WTC11 (cell line): ENCODE results near the gene ARHGAP15. TPM values are rescaled to one million over a fixed set of nuclear protein-coding genes. Genes with fewer than 3 reads are reported as not detected.
A peak's percentile ranks its signal among the peaks of the same experiment; 100 is the strongest.

Experiments used
- ATAC-seq: fragments of 200-7000 bp; cut with Tn5 transposase; 2 replicates; pipeline ENCODE4 v1.10.0; 2021; ENCODE audit warnings: mild to moderate bottlenecking, moderate library complexity
- CTCF ChIA-PET: fragments of 300-600 bp; sonication (Branson Sonifier 250); formaldehyde crosslinking; loops from one replicate; lab custom pipeline; 2021; ENCODE audit warnings: antibody characterized with exemption; lab: Charles Lee
- POLR2A ChIA-PET: fragments of 350-600 bp; sonication (Branson Sonifier 250); formaldehyde crosslinking; loops from one replicate; lab custom pipeline; 2021; ENCODE audit warnings: antibody characterized with exemption; lab: Charles Lee
- DNase-seq: peaks from one replicate; pipeline ENCODE4 v3.0.0; 2021; ENCODE audit warnings: low spot score
- H3K27ac Mint-ChIP-seq: 2 replicates; pipeline ENCODE4 v1.8.0; 2021; ENCODE audit warnings: mixed read lengths
- H3K27me3 Mint-ChIP-seq: 2 replicates; pipeline ENCODE4 v1.8.0; 2021; ENCODE audit warnings: low read depth, mild to moderate bottlenecking, moderate library complexity, mixed read lengths
- H3K36me3 Mint-ChIP-seq: 2 replicates; pipeline ENCODE4 v1.8.0; 2021; ENCODE audit warnings: mixed read lengths
- H3K4me1 Mint-ChIP-seq: 2 replicates; pipeline ENCODE4 v1.8.0; 2022; ENCODE audit warnings: mixed read lengths
- H3K4me3 Mint-ChIP-seq: 2 replicates; pipeline ENCODE4 v1.8.0; 2021; ENCODE audit warnings: mild to moderate bottlenecking, moderate library complexity, mixed read lengths
- H3K9me3 Mint-ChIP-seq: 2 replicates; pipeline ENCODE4 v1.8.0; 2021; ENCODE audit warnings: mixed read lengths
- ATF1 ChIP-seq: sonication (generic); formaldehyde crosslinking; IDR thresholded peaks from 2 replicates; pipeline ENCODE4 v1.8.1; 2023; ENCODE audit warnings: mild to moderate bottlenecking, moderate library complexity, missing genetic modification reagents
- ELF4 ChIP-seq: sonication (generic); formaldehyde crosslinking; IDR thresholded peaks from 2 replicates; pipeline ENCODE4 v1.8.1; 2022; ENCODE audit warnings: low read depth, mild to moderate bottlenecking, moderate library complexity, missing genetic modification reagents
- ESRRA ChIP-seq: sonication (generic); formaldehyde crosslinking; IDR thresholded peaks from 2 replicates; pipeline ENCODE4 v1.8.1; 2022; ENCODE audit warnings: mild to moderate bottlenecking, missing genetic modification reagents, borderline replicate concordance
- KAT7 ChIP-seq: sonication (generic); formaldehyde crosslinking; IDR thresholded peaks from 2 replicates; pipeline ENCODE4 v1.8.1; 2023; ENCODE audit warnings: missing genetic modification reagents, mild to moderate bottlenecking, borderline replicate concordance
- MYBL2 ChIP-seq: sonication (generic); formaldehyde crosslinking; IDR thresholded peaks from 2 replicates; pipeline ENCODE4 v1.8.1; 2023; ENCODE audit warnings: mild to moderate bottlenecking, moderate library complexity, missing genetic modification reagents
- NR1H2 ChIP-seq: sonication (generic); formaldehyde crosslinking; IDR thresholded peaks from 2 replicates; pipeline ENCODE4 v1.9.0; 2021; ENCODE audit warnings: mild to moderate bottlenecking, moderate library complexity, missing genetic modification reagents
- SOX15 ChIP-seq: fragments of 250-450 bp; sonication (Bioruptor Pico); IDR thresholded peaks from 2 replicates; pipeline ENCODE4 v1.9.0; 2021; ENCODE audit warnings: mild to moderate bottlenecking
- ZNF121 ChIP-seq: sonication (generic); formaldehyde crosslinking; IDR thresholded peaks from 2 replicates; pipeline ENCODE4 v1.8.0; 2023; ENCODE audit warnings: missing genetic modification reagents
- ZNF232 ChIP-seq: sonication (generic); formaldehyde crosslinking; IDR thresholded peaks from 2 replicates; pipeline ENCODE4 v1.8.0; 2022; ENCODE audit warnings: mild to moderate bottlenecking, missing genetic modification reagents
- ZNF423 ChIP-seq: fragments of 250-450 bp; sonication (Bioruptor Pico); IDR thresholded peaks from 2 replicates; pipeline ENCODE4 v2.1.2; 2022; ENCODE audit warnings: mild to moderate bottlenecking, moderate library complexity
- total RNA-seq: library from RNA; stranded (reverse); gene quantifications from 3 replicates; pipeline ENCODE4 v1.2.3, GENCODE V29; 2021
- TF ChIP-seq, protein P1 (sequence below): sonication (generic); formaldehyde crosslinking; IDR thresholded peaks from 2 replicates; pipeline ENCODE4 v1.8.0; 2022; ENCODE audit warnings: mild to moderate bottlenecking, missing genetic modification reagents
- TF ChIP-seq, protein P2 (sequence below): sonication (generic); formaldehyde crosslinking; IDR thresholded peaks from 2 replicates; pipeline ENCODE4 v1.8.0; 2022; ENCODE audit warnings: mild to moderate bottlenecking, missing genetic modification reagents
- TF ChIP-seq, protein P3 (sequence below): fragments of 250-450 bp; sonication (Bioruptor Pico); IDR thresholded peaks from 2 replicates; pipeline ENCODE4 v1.9.0; 2021; ENCODE audit warnings: mild to moderate bottlenecking
- TF ChIP-seq, protein P4 (sequence below): sonication (generic); formaldehyde crosslinking; IDR thresholded peaks from 2 replicates; pipeline ENCODE4 v1.8.1; 2023; ENCODE audit warnings: mild to moderate bottlenecking, missing genetic modification reagents, borderline replicate concordance
- TF ChIP-seq, protein P5 (sequence below): sonication (generic); formaldehyde crosslinking; IDR thresholded peaks from 2 replicates; pipeline ENCODE4 v1.8.0; 2022; ENCODE audit warnings: mild to moderate bottlenecking, missing genetic modification reagents
- TF ChIP-seq, protein P6 (sequence below): fragments of 250-450 bp; sonication (Bioruptor Pico); conservative IDR thresholded peaks from 2 replicates; pipeline ENCODE4 v1.9.0; 2021; ENCODE audit warnings: mild to moderate bottlenecking
- TF ChIP-seq, protein P7 (sequence below): fragments of 200-600 bp; IDR thresholded peaks from 2 replicates; pipeline ENCODE4 v1.8.0; 2022; ENCODE audit warnings: antibody characterized with exemption
- TF ChIP-seq, protein P8 (sequence below): sonication (generic); formaldehyde crosslinking; IDR thresholded peaks from 2 replicates; pipeline ENCODE4 v1.8.1; 2023; ENCODE audit warnings: mild to moderate bottlenecking, missing genetic modification reagents, moderate library complexity

ARHGAP15 gene
- total RNA-seq, 1 experiment from 2014 or later: 0.28 TPM

DNA sequence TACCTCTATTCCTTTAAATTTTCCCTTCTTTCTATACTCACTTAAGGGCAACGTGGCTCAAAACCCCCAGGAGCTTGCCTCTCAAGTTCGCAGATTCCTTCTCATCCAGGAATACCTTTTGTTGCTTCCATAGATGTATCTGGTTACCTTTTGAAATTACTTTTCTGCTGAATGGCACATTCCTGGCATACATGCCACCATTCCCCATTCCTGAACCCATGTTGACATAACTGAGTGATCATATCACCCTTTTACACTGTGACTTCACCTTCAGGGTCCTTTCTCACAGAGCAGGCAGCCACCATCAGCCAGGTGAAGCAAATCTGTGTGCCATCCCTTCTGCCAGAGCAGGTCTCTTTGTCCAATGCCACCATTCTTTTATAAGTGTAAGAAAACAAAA is 615.8 kb downstream of the ARHGAP15 start:
- H3K4me3 Mint-ChIP-seq: no peak overlapping the region
- CTCF ChIA-PET: no interaction called here
- H3K4me1 Mint-ChIP-seq: peaks cover 13% of the 10 kb centered on the region
- H3K27ac Mint-ChIP-seq: no peak overlapping the region
- no peaks in the 10 kb centered on the region for H3K27me3 Mint-ChIP-seq
- TF ChIP-seq SOX15 (no peak), ELF4 (CRISPR knock-in tag) (no peak), NR1H2 (no peak), MYBL2 (no peak), KAT7 (CRISPR knock-in tag) (no peak)
- TF ChIP-seq, protein P1, sequence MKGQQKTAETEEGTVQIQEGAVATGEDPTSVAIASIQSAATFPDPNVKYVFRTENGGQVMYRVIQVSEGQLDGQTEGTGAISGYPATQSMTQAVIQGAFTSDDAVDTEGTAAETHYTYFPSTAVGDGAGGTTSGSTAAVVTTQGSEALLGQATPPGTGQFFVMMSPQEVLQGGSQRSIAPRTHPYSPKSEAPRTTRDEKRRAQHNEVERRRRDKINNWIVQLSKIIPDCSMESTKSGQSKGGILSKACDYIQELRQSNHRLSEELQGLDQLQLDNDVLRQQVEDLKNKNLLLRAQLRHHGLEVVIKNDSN: no peak
- TF ChIP-seq, protein P2, sequence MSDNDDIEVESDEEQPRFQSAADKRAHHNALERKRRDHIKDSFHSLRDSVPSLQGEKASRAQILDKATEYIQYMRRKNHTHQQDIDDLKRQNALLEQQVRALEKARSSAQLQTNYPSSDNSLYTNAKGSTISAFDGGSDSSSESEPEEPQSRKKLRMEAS: no peak
- no peaks in the 10 kb centered on the region for H3K36me3 Mint-ChIP-seq
- POLR2A ChIA-PET: no interaction called here
- peak; percentile 34; the same call in 1 of the 2 replicates for ATAC-seq
- H3K9me3 Mint-ChIP-seq: no peaks in the 10 kb centered on the region
- DNase-seq: no peak

DNA sequence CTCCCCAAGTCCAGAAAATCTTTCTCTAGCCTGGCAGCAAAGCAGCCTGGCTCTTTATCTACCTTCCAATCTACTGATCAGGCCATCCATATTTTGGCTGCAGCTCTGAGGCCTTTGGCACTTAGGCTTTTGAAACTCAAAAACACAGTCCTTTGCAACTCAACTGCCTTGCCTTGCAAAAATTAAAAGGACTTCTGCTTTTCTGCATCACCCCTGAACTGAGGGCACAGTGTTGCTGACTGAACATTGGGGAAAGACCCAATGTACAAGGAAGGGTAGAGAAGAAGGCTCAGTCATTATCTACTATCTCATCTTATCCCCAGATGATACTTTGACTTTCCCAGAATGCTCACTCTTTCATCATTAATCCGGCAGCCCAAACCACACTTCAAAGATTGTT is 625.5 kb downstream of the ARHGAP15 start:
- no peak for DNase-seq
- TF ChIP-seq ZNF121 (CRISPR knock-in tag) (no peak), ZNF232 (CRISPR knock-in tag) (no peak), ZNF423 (CRISPR knock-in tag) (no peak), ATF1 (CRISPR knock-in tag) (no peak), ESRRA (CRISPR knock-in tag) (no peak)
- TF ChIP-seq, protein P3, sequence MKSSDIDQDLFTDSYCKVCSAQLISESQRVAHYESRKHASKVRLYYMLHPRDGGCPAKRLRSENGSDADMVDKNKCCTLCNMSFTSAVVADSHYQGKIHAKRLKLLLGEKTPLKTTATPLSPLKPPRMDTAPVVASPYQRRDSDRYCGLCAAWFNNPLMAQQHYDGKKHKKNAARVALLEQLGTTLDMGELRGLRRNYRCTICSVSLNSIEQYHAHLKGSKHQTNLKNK (CRISPR knock-in tag): no peak
- TF ChIP-seq, protein P4, sequence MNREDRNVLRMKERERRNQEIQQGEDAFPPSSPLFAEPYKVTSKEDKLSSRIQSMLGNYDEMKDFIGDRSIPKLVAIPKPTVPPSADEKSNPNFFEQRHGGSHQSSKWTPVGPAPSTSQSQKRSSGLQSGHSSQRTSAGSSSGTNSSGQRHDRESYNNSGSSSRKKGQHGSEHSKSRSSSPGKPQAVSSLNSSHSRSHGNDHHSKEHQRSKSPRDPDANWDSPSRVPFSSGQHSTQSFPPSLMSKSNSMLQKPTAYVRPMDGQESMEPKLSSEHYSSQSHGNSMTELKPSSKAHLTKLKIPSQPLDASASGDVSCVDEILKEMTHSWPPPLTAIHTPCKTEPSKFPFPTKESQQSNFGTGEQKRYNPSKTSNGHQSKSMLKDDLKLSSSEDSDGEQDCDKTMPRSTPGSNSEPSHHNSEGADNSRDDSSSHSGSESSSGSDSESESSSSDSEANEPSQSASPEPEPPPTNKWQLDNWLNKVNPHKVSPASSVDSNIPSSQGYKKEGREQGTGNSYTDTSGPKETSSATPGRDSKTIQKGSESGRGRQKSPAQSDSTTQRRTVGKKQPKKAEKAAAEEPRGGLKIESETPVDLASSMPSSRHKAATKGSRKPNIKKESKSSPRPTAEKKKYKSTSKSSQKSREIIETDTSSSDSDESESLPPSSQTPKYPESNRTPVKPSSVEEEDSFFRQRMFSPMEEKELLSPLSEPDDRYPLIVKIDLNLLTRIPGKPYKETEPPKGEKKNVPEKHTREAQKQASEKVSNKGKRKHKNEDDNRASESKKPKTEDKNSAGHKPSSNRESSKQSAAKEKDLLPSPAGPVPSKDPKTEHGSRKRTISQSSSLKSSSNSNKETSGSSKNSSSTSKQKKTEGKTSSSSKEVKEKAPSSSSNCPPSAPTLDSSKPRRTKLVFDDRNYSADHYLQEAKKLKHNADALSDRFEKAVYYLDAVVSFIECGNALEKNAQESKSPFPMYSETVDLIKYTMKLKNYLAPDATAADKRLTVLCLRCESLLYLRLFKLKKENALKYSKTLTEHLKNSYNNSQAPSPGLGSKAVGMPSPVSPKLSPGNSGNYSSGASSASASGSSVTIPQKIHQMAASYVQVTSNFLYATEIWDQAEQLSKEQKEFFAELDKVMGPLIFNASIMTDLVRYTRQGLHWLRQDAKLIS (CRISPR knock-in tag): no peak
- TF ChIP-seq, protein P5, sequence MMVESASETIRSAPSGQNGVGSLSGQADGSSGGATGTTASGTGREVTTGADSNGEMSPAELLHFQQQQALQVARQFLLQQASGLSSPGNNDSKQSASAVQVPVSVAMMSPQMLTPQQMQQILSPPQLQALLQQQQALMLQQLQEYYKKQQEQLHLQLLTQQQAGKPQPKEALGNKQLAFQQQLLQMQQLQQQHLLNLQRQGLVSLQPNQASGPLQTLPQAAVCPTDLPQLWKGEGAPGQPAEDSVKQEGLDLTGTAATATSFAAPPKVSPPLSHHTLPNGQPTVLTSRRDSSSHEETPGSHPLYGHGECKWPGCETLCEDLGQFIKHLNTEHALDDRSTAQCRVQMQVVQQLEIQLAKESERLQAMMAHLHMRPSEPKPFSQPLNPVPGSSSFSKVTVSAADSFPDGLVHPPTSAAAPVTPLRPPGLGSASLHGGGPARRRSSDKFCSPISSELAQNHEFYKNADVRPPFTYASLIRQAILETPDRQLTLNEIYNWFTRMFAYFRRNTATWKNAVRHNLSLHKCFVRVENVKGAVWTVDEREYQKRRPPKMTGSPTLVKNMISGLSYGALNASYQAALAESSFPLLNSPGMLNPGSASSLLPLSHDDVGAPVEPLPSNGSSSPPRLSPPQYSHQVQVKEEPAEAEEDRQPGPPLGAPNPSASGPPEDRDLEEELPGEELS (CRISPR knock-in tag): no peak
- TF ChIP-seq, protein P6, sequence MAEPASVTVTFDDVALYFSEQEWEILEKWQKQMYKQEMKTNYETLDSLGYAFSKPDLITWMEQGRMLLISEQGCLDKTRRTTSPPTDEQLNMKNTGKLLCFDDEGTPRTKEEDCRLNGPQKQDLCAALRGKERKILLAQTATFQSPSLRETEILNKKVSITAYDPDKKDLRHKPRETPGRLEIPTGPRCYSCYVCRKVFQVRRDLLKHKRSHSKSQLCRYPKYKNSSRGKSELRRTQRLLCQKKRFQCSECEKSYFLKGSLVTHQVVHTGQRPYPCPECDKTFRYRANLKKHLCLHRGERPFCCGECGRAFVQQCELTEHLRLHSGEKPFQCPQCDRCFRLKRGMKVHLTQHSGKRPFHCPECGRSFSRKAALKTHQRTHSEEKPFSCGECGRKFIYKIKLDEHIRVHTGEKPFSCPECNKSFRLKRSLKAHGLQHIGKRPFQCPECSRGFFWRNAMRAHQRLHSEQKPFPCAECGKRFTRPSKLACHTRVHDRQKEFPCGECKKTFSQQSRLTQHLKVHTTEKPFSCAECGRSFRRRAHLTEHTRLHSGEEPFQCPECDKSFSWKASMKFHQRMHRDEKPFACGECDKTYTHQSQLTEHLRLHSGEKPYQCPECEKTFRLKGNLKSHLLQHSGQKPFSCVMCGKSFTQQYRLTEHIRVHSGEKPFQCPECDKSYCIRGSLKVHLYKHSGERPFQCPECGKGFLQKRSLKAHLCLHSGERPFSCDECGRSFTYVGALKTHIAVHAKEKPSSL (CRISPR knock-in tag): no peak
- TF ChIP-seq, protein P7, sequence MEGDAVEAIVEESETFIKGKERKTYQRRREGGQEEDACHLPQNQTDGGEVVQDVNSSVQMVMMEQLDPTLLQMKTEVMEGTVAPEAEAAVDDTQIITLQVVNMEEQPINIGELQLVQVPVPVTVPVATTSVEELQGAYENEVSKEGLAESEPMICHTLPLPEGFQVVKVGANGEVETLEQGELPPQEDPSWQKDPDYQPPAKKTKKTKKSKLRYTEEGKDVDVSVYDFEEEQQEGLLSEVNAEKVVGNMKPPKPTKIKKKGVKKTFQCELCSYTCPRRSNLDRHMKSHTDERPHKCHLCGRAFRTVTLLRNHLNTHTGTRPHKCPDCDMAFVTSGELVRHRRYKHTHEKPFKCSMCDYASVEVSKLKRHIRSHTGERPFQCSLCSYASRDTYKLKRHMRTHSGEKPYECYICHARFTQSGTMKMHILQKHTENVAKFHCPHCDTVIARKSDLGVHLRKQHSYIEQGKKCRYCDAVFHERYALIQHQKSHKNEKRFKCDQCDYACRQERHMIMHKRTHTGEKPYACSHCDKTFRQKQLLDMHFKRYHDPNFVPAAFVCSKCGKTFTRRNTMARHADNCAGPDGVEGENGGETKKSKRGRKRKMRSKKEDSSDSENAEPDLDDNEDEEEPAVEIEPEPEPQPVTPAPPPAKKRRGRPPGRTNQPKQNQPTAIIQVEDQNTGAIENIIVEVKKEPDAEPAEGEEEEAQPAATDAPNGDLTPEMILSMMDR: no peak
- TF ChIP-seq, protein P8, sequence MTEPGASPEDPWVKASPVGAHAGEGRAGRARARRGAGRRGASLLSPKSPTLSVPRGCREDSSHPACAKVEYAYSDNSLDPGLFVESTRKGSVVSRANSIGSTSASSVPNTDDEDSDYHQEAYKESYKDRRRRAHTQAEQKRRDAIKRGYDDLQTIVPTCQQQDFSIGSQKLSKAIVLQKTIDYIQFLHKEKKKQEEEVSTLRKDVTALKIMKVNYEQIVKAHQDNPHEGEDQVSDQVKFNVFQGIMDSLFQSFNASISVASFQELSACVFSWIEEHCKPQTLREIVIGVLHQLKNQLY (CRISPR knock-in tag): no peak
- Mint-ChIP-seq H3K27ac (no peak overlapping the region), H3K36me3 (no peaks in the 10 kb centered on the region), H3K4me3 (no peak overlapping the region), H3K9me3 (peaks cover 4% of the 10 kb centered on the region; the same call in 1 of the 2 replicates), H3K4me1 (peaks cover 30% of the 10 kb centered on the region), H3K27me3 (0 out of 2 replicates have a peak, but pooled peaks cover 3% of the 10 kb centered on the region)
- ATAC-seq: no peak
- POLR2A ChIA-PET: no interaction called here
- CTCF ChIA-PET: no interaction called here
